Mesothelial cell of epicardium (in vitro differentiated cells): ENCODE measurements around the gene PACRG. TPM values are rescaled to one million over a fixed set of nuclear protein-coding genes. Genes with fewer than 3 reads are reported as not detected.

Source experiments
- DNase-seq, 2 experiments: peaks; one replicate each; pipeline ENCODE4 v3.0.0; 2021; ENCODE audit warnings: low spot score in 2 of 2; ENCODE audit not compliant: unreplicated experiment in 2 of 2
- H3K27ac Mint-ChIP-seq: 2 replicates; pipeline ENCODE4 v1.8.0; 2021; ENCODE audit warnings: mixed read lengths
- H3K27me3 Mint-ChIP-seq: 2 replicates; pipeline ENCODE4 v1.8.0; 2021; ENCODE audit warnings: low read depth, mixed read lengths
- H3K36me3 Mint-ChIP-seq: 2 replicates; pipeline ENCODE4 v1.8.0; 2021; ENCODE audit warnings: mixed read lengths
- H3K4me1 Mint-ChIP-seq: 2 replicates; pipeline ENCODE4 v1.8.0; 2021; ENCODE audit warnings: mixed read lengths
- H3K4me3 Mint-ChIP-seq: 2 replicates; pipeline ENCODE4 v1.8.0; 2021; ENCODE audit warnings: mild to moderate bottlenecking, moderate library complexity, mixed read lengths
- H3K9me3 Mint-ChIP-seq: 2 replicates; pipeline ENCODE4 v1.8.0; 2021; ENCODE audit warnings: mixed read lengths
- total RNA-seq: library from RNA; stranded (reverse); gene quantifications from 3 replicates; pipeline ENCODE4 v1.2.1, GENCODE V29; 2021
- TF ChIP-seq, protein P1 (sequence below): fragments of 200-600 bp; sonication (generic); IDR thresholded peaks from one replicate; pipeline ENCODE4 v1.5.0; 2021; ENCODE audit warnings: antibody characterized with exemption; ENCODE audit not compliant: unreplicated experiment

PACRG gene
- total RNA-seq, 1 donor from 2014 or later = 1.6 TPM

DNA sequence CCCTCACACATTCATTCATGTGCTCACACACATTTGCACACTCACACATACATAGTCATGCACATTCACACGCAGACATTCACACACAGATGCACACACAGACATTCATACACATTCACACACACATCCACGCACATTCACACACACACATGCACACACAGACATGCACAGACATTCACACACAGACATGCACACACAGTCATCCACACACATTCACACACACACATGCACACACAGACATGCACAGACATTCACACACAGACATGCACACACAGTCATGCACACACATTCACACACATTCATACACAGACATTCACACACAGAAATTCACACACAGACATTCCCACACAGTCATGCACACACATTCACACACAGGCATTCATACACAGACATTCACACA, 147.3 kb downstream of the PACRG start:
- no peaks in the 10 kb centered on the region for H3K36me3 Mint-ChIP-seq
- no peak for DNase-seq
- H3K4me3 Mint-ChIP-seq = no peak overlapping the region
- no peaks in the 10 kb centered on the region for H3K27me3 Mint-ChIP-seq
- H3K27ac Mint-ChIP-seq = no peak overlapping the region
- peaks cover 9% of the 10 kb centered on the region for H3K9me3 Mint-ChIP-seq
- H3K4me1 Mint-ChIP-seq = peaks cover 2% of the 10 kb centered on the region
- TF ChIP-seq, protein P1, sequence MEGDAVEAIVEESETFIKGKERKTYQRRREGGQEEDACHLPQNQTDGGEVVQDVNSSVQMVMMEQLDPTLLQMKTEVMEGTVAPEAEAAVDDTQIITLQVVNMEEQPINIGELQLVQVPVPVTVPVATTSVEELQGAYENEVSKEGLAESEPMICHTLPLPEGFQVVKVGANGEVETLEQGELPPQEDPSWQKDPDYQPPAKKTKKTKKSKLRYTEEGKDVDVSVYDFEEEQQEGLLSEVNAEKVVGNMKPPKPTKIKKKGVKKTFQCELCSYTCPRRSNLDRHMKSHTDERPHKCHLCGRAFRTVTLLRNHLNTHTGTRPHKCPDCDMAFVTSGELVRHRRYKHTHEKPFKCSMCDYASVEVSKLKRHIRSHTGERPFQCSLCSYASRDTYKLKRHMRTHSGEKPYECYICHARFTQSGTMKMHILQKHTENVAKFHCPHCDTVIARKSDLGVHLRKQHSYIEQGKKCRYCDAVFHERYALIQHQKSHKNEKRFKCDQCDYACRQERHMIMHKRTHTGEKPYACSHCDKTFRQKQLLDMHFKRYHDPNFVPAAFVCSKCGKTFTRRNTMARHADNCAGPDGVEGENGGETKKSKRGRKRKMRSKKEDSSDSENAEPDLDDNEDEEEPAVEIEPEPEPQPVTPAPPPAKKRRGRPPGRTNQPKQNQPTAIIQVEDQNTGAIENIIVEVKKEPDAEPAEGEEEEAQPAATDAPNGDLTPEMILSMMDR = no peak

- no peaks in the 10 kb centered on the region for H3K36me3 Mint-ChIP-seq
- DNase-seq = no peak
- H3K9me3 Mint-ChIP-seq = no peaks in the 10 kb centered on the region
- H3K27me3 Mint-ChIP-seq = no peaks in the 10 kb centered on the region
- no peak overlapping the region for H3K27ac Mint-ChIP-seq
- H3K4me3 Mint-ChIP-seq = no peak overlapping the region
- no peaks in the 10 kb centered on the region for H3K4me1 Mint-ChIP-seq
- TF ChIP-seq, protein P1 = no peak
These were observed 155.2 kb downstream of the PACRG start for GRCh38 chr6:162882801-162883481.

DNA sequence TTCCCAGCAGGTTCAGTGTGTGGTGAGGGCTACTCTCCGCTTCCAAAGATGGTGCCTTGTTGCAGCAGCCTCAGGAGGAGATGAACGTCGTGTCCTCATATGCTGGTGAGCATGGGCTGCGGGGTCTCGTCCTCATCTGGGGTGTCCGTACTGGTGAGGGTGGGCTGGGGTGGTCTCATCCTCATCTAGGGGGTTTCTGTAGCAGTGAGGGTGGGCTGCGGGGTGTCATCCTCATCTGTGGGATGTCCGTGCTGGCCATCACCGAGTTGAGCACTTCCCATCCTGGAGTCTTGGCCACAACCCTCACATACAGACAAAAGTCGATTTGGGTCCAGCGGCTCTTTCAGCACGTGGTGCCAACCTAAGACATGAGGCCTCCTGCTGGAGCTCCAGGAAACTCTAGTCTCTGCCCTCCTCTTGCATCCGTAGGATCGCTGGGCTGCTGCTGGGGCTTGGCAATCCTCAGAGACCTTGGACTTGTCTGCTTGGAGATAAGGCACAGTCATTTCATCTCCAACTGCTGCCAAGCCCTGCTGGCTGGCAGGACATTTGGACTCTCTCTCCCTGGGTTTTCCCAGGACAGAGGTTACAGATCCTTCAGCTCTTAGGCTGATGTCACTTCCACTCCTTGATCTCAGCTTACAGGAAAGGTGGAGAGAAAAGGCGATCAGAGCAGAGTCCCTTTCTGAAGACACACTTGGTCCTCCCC, 160.4 kb downstream of the PACRG start:
- Mint-ChIP-seq H3K27me3 (no peaks in the 10 kb centered on the region), H3K27ac (no peak overlapping the region), H3K4me3 (no peak overlapping the region), H3K9me3 (no peaks in the 10 kb centered on the region), H3K36me3 (no peaks in the 10 kb centered on the region), H3K4me1 (no peaks in the 10 kb centered on the region)
- TF ChIP-seq, protein P1 = no peak
- no peak for DNase-seq

DNA sequence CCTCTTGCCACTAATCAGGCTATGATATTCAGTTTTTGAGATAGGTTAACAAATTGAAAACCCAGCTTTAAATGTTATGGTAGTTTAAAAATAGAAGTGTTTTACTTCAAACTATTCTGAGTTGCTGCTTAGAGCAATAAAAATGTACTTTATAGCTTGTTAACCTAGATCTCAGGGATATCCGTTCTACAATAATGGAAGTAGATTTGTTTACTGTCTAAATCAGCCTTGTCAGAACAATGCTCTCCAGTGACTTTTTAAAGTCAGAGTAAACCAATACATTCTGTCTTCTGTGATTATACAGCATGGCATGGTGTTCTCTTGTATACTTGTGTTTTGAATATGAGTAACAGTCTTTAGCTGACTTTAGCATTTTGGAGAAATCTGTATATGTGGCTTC, 161.5 kb downstream of the PACRG start:
- H3K9me3 Mint-ChIP-seq = no peaks in the 10 kb centered on the region
- no peak overlapping the region for H3K4me3 Mint-ChIP-seq
- no peaks in the 10 kb centered on the region for H3K4me1 Mint-ChIP-seq
- no peak for DNase-seq
- no peaks in the 10 kb centered on the region for H3K36me3 Mint-ChIP-seq
- no peaks in the 10 kb centered on the region for H3K27me3 Mint-ChIP-seq
- H3K27ac Mint-ChIP-seq = no peak overlapping the region
- TF ChIP-seq, protein P1 = no peak

GRCh38 chr6:162898011-162898410, 170.2 kb downstream of the PACRG start:
- H3K9me3 Mint-ChIP-seq = no peaks in the 10 kb centered on the region
- no peak for DNase-seq
- TF ChIP-seq, protein P1 = no peak

More at GRCh38 chr6:162898011-162898410, 170.2 kb downstream of the PACRG start:
- Mint-ChIP-seq H3K4me3 (no peak overlapping the region), H3K27me3 (peaks cover 7% of the 10 kb centered on the region), H3K4me1 (no peaks in the 10 kb centered on the region), H3K27ac (no peak overlapping the region), H3K36me3 (no peaks in the 10 kb centered on the region)
